GM12874 (cell line): ENCODE results near the gene DCLK3.

Experiments used
- TF ChIP-seq, protein P1 (sequence below): IDR thresholded peaks from 2 replicates; pipeline ENCODE4 v1.5.1; 2011; ENCODE audit warnings: low read depth, mild to moderate bottlenecking, control low read depth, low read length, moderate library complexity; ENCODE audit not compliant: insufficient read depth

Gene DCLK3

DNA sequence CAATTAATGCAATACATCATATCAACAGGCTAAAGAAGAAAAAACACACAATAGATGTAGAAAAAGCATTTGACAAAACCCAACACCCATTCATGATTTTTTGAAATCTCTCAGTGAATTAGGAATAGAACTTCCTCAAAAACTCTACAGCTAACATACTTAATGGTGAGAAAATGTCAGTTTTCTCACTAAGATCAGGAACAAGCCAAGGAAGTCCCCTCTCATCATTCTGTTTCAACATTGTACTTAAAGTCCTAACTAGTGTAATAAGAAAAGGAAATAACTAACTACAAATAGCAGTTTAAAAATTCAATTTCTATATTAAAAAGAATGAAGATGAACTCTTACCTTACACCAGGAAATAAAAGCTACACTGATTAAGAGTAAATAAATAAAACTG, 77.8 kb downstream of the DCLK3 start:
- TF ChIP-seq, protein P1, sequence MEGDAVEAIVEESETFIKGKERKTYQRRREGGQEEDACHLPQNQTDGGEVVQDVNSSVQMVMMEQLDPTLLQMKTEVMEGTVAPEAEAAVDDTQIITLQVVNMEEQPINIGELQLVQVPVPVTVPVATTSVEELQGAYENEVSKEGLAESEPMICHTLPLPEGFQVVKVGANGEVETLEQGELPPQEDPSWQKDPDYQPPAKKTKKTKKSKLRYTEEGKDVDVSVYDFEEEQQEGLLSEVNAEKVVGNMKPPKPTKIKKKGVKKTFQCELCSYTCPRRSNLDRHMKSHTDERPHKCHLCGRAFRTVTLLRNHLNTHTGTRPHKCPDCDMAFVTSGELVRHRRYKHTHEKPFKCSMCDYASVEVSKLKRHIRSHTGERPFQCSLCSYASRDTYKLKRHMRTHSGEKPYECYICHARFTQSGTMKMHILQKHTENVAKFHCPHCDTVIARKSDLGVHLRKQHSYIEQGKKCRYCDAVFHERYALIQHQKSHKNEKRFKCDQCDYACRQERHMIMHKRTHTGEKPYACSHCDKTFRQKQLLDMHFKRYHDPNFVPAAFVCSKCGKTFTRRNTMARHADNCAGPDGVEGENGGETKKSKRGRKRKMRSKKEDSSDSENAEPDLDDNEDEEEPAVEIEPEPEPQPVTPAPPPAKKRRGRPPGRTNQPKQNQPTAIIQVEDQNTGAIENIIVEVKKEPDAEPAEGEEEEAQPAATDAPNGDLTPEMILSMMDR = no peak

DNA sequence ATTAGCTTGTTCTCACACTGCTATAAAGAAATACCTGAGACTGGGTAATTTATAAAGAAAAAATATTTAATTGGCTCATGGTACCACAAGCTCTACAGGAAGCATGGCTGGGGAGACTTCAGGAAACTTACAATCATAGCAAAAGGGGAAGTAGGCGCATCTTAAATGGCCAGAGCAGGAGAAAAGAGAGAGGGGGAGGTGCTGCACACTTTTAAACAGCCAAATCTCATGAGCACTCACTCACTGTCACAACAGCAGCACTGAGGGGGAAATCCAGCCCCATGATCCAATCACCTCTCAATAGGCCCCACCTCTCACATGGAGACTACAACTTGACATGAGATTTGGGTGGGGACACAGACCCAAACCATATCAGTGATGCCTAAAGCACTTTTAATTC, 82.5 kb downstream of the DCLK3 start:
- TF ChIP-seq, protein P1 = no peak

DNA sequence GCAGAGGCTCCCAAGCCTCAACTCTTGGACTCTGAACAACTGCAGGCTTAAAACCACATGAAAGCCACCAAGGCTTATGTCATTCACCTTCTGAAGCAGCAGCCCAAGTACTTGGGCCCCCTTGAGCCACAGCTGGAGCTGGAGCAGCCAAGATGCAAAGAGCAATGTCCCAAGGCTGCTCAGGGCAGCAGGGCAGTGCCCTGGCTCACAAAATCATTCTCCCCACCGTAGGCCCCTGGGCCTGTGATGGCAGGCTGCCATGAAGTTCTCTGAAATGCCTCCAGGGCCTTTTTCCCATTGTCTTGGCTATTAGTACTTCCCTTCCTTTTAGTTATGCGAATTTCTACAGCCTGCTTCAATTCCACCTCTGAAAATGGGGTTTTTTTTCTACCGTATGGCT, 83.4 kb downstream of the DCLK3 start:
- TF ChIP-seq, protein P1 = no peak

DNA sequence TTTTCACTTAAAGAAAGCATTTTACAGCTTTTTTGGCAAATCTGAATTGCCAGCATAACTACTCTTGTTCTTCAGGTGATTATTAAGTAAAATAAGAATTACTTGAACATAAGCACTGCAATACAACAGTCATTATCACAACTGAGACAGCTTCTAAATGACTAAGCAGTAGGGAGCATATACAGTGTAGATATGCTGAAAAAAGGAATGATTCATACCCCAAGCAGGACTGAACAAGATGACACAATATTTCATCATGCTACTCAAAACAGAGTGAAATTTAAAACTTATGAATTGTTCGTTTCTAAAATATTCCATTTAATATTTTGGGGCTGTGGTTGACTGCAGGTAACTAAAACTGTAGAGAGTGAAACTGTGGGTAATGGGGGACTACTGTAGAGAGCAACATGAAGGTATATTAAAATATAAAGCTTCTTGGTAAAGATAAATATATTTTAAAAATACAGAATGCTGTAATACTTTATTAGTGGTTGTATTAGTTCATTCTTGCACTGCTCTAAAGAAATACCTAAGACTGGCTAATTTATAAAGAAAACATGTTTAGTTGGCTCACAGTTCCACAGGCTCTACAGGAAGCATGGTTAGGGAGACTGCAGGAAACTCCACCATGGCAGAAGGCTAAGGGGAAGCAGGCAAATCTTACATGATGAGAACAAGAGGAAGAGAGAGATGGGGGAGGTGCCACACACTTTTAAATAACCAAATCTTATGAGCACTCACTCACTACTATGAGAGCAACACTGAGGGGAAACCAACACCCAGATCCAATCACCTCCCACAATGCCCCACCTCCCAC, 84.8 kb downstream of the DCLK3 start:
- TF ChIP-seq, protein P1 = no peak

DNA sequence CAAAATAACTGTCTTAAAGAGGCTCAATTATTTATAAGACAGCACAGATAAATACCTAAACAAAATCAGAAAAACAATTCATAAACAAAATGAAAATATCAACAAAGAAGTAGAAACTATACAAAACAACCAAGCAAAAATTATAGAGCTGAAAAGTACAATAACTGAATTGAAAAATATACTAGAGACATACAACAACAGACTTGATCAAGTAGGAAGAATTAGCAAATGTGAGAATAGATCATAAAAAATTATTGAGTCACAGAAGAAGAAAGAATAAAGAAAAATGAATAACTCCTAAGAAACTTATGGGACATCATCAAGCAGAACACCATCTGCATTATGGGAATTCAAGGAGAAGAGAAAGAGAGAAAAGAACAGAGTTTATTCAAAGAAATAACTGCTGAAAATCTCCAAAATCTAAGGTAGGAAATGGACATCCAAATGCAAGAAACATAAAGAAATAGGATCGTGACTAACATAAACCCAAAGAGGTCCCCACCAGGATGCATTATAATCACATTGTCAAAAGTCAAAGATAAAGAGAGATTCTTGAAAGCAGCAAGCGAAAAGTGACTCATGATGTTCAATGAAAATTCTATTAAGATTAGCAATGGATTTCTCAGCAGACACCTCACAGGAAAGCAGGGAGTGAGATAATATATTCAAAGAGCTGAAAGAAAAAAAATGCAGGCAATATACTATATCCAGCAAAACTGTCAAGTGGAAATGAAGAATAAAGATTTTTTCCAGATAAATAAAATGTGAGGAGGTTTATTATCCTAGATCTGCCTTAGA, 85.9 kb downstream of the DCLK3 start:
- TF ChIP-seq, protein P1 = no peak

DNA sequence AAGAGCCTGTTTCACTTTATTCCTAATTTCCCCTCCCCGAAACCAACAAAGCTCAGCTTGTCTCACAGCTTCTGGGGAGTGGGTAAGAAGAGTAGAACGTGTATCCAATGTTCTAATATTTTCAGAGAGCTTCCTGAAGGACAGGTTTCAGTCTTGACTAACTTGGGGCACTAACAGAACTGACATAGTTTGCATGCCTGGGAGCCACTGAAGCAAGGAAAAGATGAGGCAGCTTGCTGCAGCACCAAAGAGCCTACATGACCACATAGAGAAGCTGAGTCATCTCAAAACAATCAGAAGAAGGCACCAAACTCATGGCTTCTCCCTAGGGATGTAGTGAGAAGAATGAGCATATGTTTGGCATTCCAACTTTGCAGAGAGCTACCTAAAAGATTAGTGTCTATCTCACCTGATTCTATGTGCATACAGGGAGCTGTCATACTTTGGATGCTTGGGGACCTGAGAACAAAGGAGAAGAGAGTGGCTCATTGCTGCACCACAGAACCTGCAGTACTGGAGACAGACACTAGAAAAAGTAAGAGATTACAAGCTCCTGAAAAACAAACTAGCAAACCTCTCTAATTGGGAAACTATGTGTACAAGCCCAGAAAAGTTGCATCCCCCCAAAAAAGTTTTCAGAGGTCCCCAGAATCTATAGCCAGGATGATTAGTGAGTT, 86.9 kb downstream of the DCLK3 start:
- TF ChIP-seq, protein P1 = no peak

DNA sequence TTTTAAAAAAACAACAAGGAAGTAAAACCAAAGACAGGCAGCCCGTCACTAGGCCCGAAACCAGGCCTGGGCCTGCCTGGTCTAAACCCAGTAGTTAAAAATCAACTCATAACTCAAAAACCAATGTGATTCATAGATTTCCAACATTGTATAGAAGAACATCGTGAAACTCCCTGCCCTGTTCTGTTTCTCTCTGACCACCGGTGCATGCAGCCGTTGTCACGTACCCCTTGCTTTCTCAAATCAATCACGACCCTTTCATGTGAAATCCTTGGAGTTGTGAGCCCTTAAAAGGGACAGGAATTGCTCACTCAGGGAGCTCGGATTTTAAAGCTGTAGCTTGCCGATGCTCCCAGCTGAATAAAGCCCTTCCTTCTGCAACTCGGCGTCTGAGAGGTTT, 89.5 kb downstream of the DCLK3 start:
- TF ChIP-seq, protein P1 = no peak
